Natural killer cell treated with Interleukin-12 subunit alpha and Interleukin-12 subunit beta and Interleukin-15 and Interleukin-18, amount 100 ng/mL, for 72 hours (primary cell): ENCODE data around the gene MROH2A. TPM values are rescaled to one million over a fixed set of nuclear protein-coding genes. Genes with fewer than 3 reads are reported as not detected.
A peak's percentile ranks its signal among the peaks of the same experiment; 100 is the strongest.
"Not testable (repeated sequence)": the region's sequence is repeated elsewhere in the genome, so short reads cannot be mapped to it uniquely, and the experiment has no call there.

Source experiments
- ATAC-seq, 2 donors: fragments of 150-1000 bp; cut with Tn5 transposase in 1 of 2; sonication (Bioruptor Pico), chemical (Tn5 transposase) in 1 of 2; 2 replicates each; pipeline ENCODE4 v1.10.0; 2021
- DNase-seq: peaks from one replicate; pipeline ENCODE4 v3.0.0; 2022; ENCODE audit warnings: low spot score
- H3K27ac Mint-ChIP-seq, 2 donors: 1 replicate in 1 of 2; 2 replicates in 1 of 2; pipeline ENCODE4 v1.8.0; 2022; ENCODE audit warnings: mixed read lengths in 2 of 2, mild to moderate bottlenecking in 1 of 2, moderate library complexity in 1 of 2
- H3K27me3 Mint-ChIP-seq, 2 donors: 1 replicate in 1 of 2; 2 replicates in 1 of 2; pipeline ENCODE4 v1.8.0; 2022; ENCODE audit warnings: mixed read lengths in 2 of 2
- H3K36me3 Mint-ChIP-seq: one replicate; pipeline ENCODE4 v1.8.0; 2022; ENCODE audit warnings: mixed read lengths
- H3K4me1 Mint-ChIP-seq, 2 donors: 1 replicate in 1 of 2; 2 replicates in 1 of 2; pipeline ENCODE4 v1.8.0; 2022; ENCODE audit warnings: low read depth in 2 of 2, mixed read lengths in 2 of 2, mild to moderate bottlenecking in 1 of 2
- H3K4me3 Mint-ChIP-seq: one replicate; pipeline ENCODE4 v1.8.0; 2022; ENCODE audit warnings: mixed read lengths
- H3K9me3 Mint-ChIP-seq: 2 replicates; pipeline ENCODE4 v1.8.0; 2022; ENCODE audit warnings: mixed read lengths
- total RNA-seq, 2 donors: library from RNA; stranded (reverse); gene quantifications; one replicate each; pipeline ENCODE4 v1.2.3, GENCODE V29; 2022

The MROH2A gene
- total RNA-seq, 2 donors from 2014 or later: not detected

GRCh38 chr2:233862261-233862768 lies 84.2 kb downstream of the MROH2A start:
- no peak for DNase-seq
- Mint-ChIP-seq H3K27me3 (no peaks in the 10 kb centered on the region), H3K4me3 (no peak overlapping the region), H3K4me1 (peaks cover 0 to 1% of the 10 kb centered on the region in 2 donors), H3K27ac (no peak overlapping the region), H3K9me3 (no peaks in the 10 kb centered on the region), H3K36me3 (no peaks in the 10 kb centered on the region)
- no peak for ATAC-seq

- peaks cover 11 to 13% of the 10 kb centered on the region in 2 donors for H3K4me1 Mint-ChIP-seq
- no peak overlapping the region for H3K4me3 Mint-ChIP-seq
- no peak for DNase-seq
- H3K27ac Mint-ChIP-seq: no peak overlapping the region
- H3K9me3 Mint-ChIP-seq: peaks cover 5% of the 10 kb centered on the region
- ATAC-seq: no peak
- H3K36me3 Mint-ChIP-seq: peaks cover 11% of the 10 kb centered on the region
- H3K27me3 Mint-ChIP-seq: peaks cover 8 to 19% of the 10 kb centered on the region in 2 donors
Observed at GRCh38 chr2:233865838-233866237, 87.7 kb downstream of the MROH2A start.

GRCh38 chr2:233866479-233866878 lies 88.3 kb downstream of the MROH2A start:
- Mint-ChIP-seq H3K4me1 (peaks cover 11 to 13% of the 10 kb centered on the region in 2 donors), H3K27me3 (peaks cover 9 to 25% of the 10 kb centered on the region in 2 donors), H3K4me3 (no peak overlapping the region), H3K27ac (no peak overlapping the region), H3K9me3 (peaks cover 5% of the 10 kb centered on the region), H3K36me3 (peaks cover 11% of the 10 kb centered on the region)
- DNase-seq (no peak), ATAC-seq (no peak)

- ATAC-seq: peak; percentile 68 to 79
- Mint-ChIP-seq H3K4me3 (peak within 1 kb of the TSS; percentile 92), H3K27me3 (peaks cover 20 to 38% of the 10 kb centered on the region in 2 donors), H3K4me1 (peaks cover 11 to 13% of the 10 kb centered on the region in 2 donors), H3K27ac (peak within 1 kb of the TSS; percentile 74 to 91), H3K9me3 (peaks cover 5% of the 10 kb centered on the region), H3K36me3 (peaks cover 11% of the 10 kb centered on the region)
- DNase-seq: peak; percentile 67
Observed at GRCh38 chr2:233867993-233868532, 89.9 kb downstream of the MROH2A start, which contains the start of gene MSL3B. TSS of gene MSL3B (minus strand) at chr2:233868386.

- Mint-ChIP-seq H3K36me3 (peaks cover 11% of the 10 kb centered on the region), H3K27ac (no peak overlapping the region), H3K27me3 (peaks cover 36 to 57% of the 10 kb centered on the region in 2 donors), H3K4me1 (peaks cover 11 to 13% of the 10 kb centered on the region in 2 donors), H3K9me3 (peaks cover 5% of the 10 kb centered on the region), H3K4me3 (no peak overlapping the region)
- no peak for DNase-seq
- ATAC-seq: no peak
Observed at GRCh38 chr2:233871432-233871831, 93.3 kb downstream of the MROH2A start.

- H3K36me3 Mint-ChIP-seq: peaks cover 11% of the 10 kb centered on the region
- not testable (repeated sequence) for ATAC-seq
Observed at GRCh38 chr2:233872125-233872524, 94.0 kb downstream of the MROH2A start.

GRCh38 chr2:233882353-233882752 lies 104.2 kb downstream of the MROH2A start:
- Mint-ChIP-seq H3K9me3 (peaks cover 12% of the 10 kb centered on the region), H3K36me3 (peaks cover 31% of the 10 kb centered on the region), H3K27ac (no peak overlapping the region), H3K4me1 (no peaks in the 10 kb centered on the region), H3K27me3 (peaks cover 36 to 74% of the 10 kb centered on the region in 2 donors), H3K4me3 (no peak overlapping the region)
- no peak for ATAC-seq
- no peak for DNase-seq

More at GRCh38 chr2:233872125-233872524, 94.0 kb downstream of the MROH2A start:
- H3K9me3 Mint-ChIP-seq, DNase-seq, H3K4me3 Mint-ChIP-seq, H3K27ac Mint-ChIP-seq: not testable (repeated sequence)
- peaks cover 11 to 13% of the 10 kb centered on the region in 2 donors for H3K4me1 Mint-ChIP-seq
- H3K27me3 Mint-ChIP-seq: peaks cover 36 to 60% of the 10 kb centered on the region in 2 donors

Other genes with a start within 250 kb of the MROH2A start
- gene USP40, start 211.5 kb upstream of the MROH2A start, total RNA-seq: 10 to 100 TPM; 20.6 to 23.3 TPM
- not detected for gene UGT1A8, start 160.7 kb upstream of the MROH2A start, total RNA-seq
- not detected for gene UGT1A10, start 141.9 kb upstream of the MROH2A start, total RNA-seq
- not detected for gene UGT1A9, start 106.4 kb upstream of the MROH2A start, total RNA-seq
- gene UGT1A7, start 96.4 kb upstream of the MROH2A start, total RNA-seq: not detected
- not detected for gene UGT1A6, start 85.4 kb upstream of the MROH2A start, total RNA-seq
- not detected for gene UGT1A5, start 65.4 kb upstream of the MROH2A start, total RNA-seq
- not detected for gene UGT1A4, start 59.6 kb upstream of the MROH2A start, total RNA-seq
- gene UGT1A3, start 49.3 kb upstream of the MROH2A start, total RNA-seq: not detected
- not detected for gene UGT1A1, start 18.1 kb upstream of the MROH2A start, total RNA-seq
- gene HJURP, start 76.2 kb downstream of the MROH2A start, total RNA-seq: 10 to 100 TPM; 35.6 to 76.6 TPM
- gene TRPM8, start 139.0 kb downstream of the MROH2A start, total RNA-seq: not detected